Measurements from ENCODE around the gene CCL17.

GRCh38 chr16:57411362-57411976 lies 6.9 kb downstream of the CCL17 start:
- TF ChIP-seq CTCF (IDR thresholded peaks at IDR 0.05) (no peak), POLR2A (IDR thresholded peaks at IDR 0.05) (no peak), EP300 (IDR thresholded peaks at IDR 0.05) (no peak)

Data from ovary (tissue), 3 donors.